HL-60 (cell line): ENCODE data around the gene AHSP.

Experiments
- DNase-seq, 2 experiments: peaks; one replicate each; pipeline ENCODE4 v3.0.0-alpha.2; 2010 to 2020; ENCODE audit warnings: low read depth in 1 of 2, low spot score in 1 of 2
- H3K27ac ChIP-seq: fragments of 250-450 bp; sonication (Bioruptor Pico); replicated peaks from 2 replicates; pipeline ENCODE4 v1.5.1; 2020; ENCODE audit warnings: mild to moderate bottlenecking, moderate library complexity
- H3K27me3 ChIP-seq: fragments of 250-450 bp; sonication (Bioruptor Pico); 2 replicates; pipeline ENCODE4 v1.5.1; 2021; ENCODE audit warnings: mild to moderate bottlenecking, moderate library complexity; ENCODE audit not compliant: insufficient read depth, poor library complexity, severe bottlenecking
- H3K4me3 ChIP-seq: replicated peaks from 2 replicates; pipeline ENCODE4 v1.5.1; 2011; ENCODE audit warnings: mild to moderate bottlenecking, control low read depth, low read length; ENCODE audit not compliant: insufficient read depth
- CTCF ChIP-seq: IDR thresholded peaks from one replicate; pipeline ENCODE4 v1.5.1; 2011; ENCODE audit warnings: low read length, control low read depth, inconsistent platforms; ENCODE audit not compliant: insufficient read depth
- GABPA ChIP-seq: IDR thresholded peaks from 2 replicates; pipeline ENCODE4 v1.6.1; 2012; ENCODE audit warnings: low read depth
- POLR2AphosphoS5 ChIP-seq: IDR thresholded peaks from 2 replicates; pipeline ENCODE4 v1.6.1; 2012; ENCODE audit warnings: low read depth
- REST ChIP-seq: IDR thresholded peaks from 2 replicates; pipeline ENCODE4 v1.6.1; 2012; ENCODE audit warnings: low read depth; ENCODE audit not compliant: insufficient replicate concordance
- SPI1 ChIP-seq: IDR thresholded peaks from 2 replicates; pipeline ENCODE4 v1.6.1; 2012; ENCODE audit warnings: low read depth, mild to moderate bottlenecking, borderline replicate concordance

Gene AHSP

GRCh38 chr16:31530405-31530804, 2.7 kb downstream of the AHSP start:
- H3K27me3 ChIP-seq, result peaks cover 12% of the 10 kb centered on the region
- H3K4me3 ChIP-seq, result no peak overlapping the region
- no peak for DNase-seq
- H3K27ac ChIP-seq, result no peak overlapping the region
- TF ChIP-seq SPI1, result no peak

- TF ChIP-seq SPI1 (no peak), POLR2AphosphoS5 (no peak), CTCF (no peak), GABPA (no peak), REST (no peak)
- Histone ChIP-seq H3K4me3 (no peak overlapping the region), H3K27ac (no peak overlapping the region), H3K27me3 (peaks cover 18% of the 10 kb centered on the region)
- no peak for DNase-seq
These were observed 3.4 kb downstream of the AHSP start for GRCh38 chr16:31531096-31531495.

GRCh38 chr16:31532120-31532519, 4.4 kb downstream of the AHSP start:
- Histone ChIP-seq H3K4me3 (no peak overlapping the region), H3K27me3 (peaks cover 27% of the 10 kb centered on the region), H3K27ac (no peak overlapping the region)
- no peak for TF ChIP-seq CTCF
- no peak for TF ChIP-seq SPI1
- TF ChIP-seq POLR2AphosphoS5, result no peak
- no peak for TF ChIP-seq REST
- TF ChIP-seq GABPA, result no peak
- DNase-seq, result no peak

GRCh38 chr16:31532896-31533295, 5.2 kb downstream of the AHSP start:
- no peak for DNase-seq
- H3K27ac ChIP-seq, result no peak overlapping the region
- peaks cover 30% of the 10 kb centered on the region for H3K27me3 ChIP-seq
- H3K4me3 ChIP-seq, result no peak overlapping the region
- TF ChIP-seq CTCF (no peak), REST (no peak), POLR2AphosphoS5 (no peak), SPI1 (no peak), GABPA (no peak)
